GM12872 (cell line): Measurements from ENCODE around the gene ABTB1.

Source experiments
- CTCF ChIP-seq: IDR thresholded peaks from 3 replicates; pipeline ENCODE4 v1.5.1; 2011; ENCODE audit warnings: low read depth, mild to moderate bottlenecking, low read length, moderate library complexity; ENCODE audit not compliant: insufficient read depth

The ABTB1 gene

GRCh38 chr3:127644641-127645370, 27.9 kb upstream of the ABTB1 start:
- no peak for TF ChIP-seq CTCF

GRCh38 chr3:127645371-127646015, 27.3 kb upstream of the ABTB1 start:
- no peak for TF ChIP-seq CTCF

GRCh38 chr3:127646501-127647046, 26.2 kb upstream of the ABTB1 start:
- no peak for TF ChIP-seq CTCF

- TF ChIP-seq CTCF: no peak
These were observed 25.4 kb upstream of the ABTB1 start for GRCh38 chr3:127647166-127647844.

DNA sequence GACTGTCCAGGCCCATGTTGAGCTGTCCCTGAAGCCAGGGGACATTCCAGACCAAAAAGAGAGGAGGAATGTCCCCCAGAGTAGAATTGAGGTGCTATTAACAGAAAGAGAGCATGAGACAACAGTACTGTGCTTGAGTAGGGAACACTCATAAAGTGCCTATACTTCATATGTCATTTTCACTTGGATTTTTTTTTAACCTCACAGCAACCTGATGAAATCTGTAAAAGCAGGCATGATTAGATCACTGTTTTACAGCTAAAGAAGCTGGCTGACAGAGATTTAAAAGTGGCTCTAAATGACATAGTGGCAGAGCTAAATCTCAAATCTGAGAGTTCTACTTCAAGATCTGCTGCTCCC, 24.9 kb upstream of the ABTB1 start:
- TF ChIP-seq CTCF: no peak

DNA sequence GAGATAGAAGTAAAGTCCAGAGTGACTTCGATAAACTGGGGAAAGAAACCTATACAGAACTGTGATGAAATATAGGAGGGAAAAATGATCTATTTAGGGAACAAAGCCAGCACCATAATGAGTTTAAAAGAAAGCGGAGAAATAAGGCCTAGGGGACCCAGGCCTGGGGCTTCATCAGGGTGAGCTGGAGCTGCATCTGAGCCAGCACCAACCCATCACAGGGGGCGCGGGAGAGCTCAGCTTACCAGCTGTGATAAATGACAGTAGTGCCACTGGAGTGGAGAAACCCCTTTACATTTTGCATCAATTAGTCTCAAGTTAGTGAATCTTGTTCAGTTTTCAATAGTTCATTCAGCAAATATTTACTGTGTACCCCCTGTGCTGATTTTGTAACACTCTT, 22.5 kb upstream of the ABTB1 start:
- TF ChIP-seq CTCF: no peak

DNA sequence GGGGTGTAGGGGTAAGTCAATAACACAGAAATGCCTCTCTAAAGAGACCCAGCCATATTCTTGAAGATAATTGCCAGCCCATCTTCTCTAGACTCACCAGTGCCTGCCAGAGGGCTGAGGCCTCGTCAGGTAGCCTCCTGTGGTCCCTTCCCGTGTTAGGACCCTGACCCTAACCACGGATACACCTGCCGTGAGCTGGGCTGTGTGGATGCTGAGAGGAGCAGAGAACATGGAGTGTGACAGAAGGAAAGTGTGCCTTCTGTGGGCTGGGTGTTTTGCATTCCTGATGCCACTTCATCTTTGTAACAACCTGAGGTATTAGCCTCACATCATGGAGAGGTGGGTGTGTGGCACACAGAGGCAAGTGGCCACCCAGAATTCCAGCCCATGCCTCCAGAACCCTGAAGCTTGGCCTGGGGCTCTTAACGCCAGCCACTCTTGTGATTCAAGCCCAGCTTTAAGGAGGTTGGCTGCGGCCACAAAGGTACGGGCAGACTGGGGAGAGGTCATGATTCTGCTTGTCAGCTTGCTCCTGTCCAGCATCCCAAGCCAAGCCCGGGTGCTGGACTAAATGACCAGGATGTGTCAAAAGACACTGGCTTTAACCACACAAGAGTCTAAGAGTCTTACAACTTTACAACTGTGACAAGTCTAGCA, 21.1 kb upstream of the ABTB1 start:
- TF ChIP-seq CTCF: no peak
